Thyroid gland (tissue), 4 donors: ENCODE results near the gene CELSR3.

Experiments used
- POLR2A ChIP-seq, 2 donors: fragments of 450-650 bp; IDR thresholded peaks; one replicate each; pipeline ENCODE4 v1.6.1; 2017; ENCODE audit warnings: antibody characterized with exemption in 2 of 2, mild to moderate bottlenecking in 2 of 2, moderate library complexity in 1 of 2
- TF ChIP-seq, protein P1 (sequence below), 6 experiments: fragments of 200-600 bp in 3 of 6; fragments of 450-650 bp in 3 of 6; sonication (generic) in 3 of 6; IDR thresholded peaks; one replicate each; pipeline ENCODE4 v1.5.1; 2016 to 2019; ENCODE audit warnings: antibody characterized with exemption in 6 of 6, mild to moderate bottlenecking in 2 of 6, inconsistent platforms in 1 of 6, moderate library complexity in 1 of 6

DNA sequence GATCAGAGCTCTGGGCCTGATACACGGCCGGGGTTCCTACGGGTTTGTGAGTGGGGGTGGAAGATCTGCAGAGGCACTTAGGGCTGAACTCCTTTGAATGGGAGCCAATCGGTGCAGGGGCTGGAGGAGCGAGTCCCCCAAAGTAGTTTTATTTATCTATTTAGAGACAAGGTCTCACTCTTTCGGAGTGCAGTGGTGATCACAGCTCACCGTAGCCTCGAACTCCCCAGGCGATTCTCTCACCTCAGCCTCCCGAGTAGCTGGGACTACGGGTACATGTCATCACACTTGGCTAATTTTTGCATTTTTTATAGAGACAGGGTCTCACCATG lies 1.6 kb upstream of the CELSR3 start:
- TF ChIP-seq, protein P1, sequence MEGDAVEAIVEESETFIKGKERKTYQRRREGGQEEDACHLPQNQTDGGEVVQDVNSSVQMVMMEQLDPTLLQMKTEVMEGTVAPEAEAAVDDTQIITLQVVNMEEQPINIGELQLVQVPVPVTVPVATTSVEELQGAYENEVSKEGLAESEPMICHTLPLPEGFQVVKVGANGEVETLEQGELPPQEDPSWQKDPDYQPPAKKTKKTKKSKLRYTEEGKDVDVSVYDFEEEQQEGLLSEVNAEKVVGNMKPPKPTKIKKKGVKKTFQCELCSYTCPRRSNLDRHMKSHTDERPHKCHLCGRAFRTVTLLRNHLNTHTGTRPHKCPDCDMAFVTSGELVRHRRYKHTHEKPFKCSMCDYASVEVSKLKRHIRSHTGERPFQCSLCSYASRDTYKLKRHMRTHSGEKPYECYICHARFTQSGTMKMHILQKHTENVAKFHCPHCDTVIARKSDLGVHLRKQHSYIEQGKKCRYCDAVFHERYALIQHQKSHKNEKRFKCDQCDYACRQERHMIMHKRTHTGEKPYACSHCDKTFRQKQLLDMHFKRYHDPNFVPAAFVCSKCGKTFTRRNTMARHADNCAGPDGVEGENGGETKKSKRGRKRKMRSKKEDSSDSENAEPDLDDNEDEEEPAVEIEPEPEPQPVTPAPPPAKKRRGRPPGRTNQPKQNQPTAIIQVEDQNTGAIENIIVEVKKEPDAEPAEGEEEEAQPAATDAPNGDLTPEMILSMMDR (IDR thresholded peaks at IDR 0.05) = no peak
- no peak for TF ChIP-seq POLR2A (IDR thresholded peaks at IDR 0.05)
